HG02763 (cell line): ENCODE results near the gene RAB27B.

Source experiments
- ATAC-seq: cut with Tn5 transposase; IDR thresholded peaks from one replicate; pipeline ENCODE4 v1.9.1; 2021; ENCODE audit warnings: mild to moderate bottlenecking, moderate library complexity; ENCODE audit not compliant: unreplicated experiment

RAB27B gene

DNA sequence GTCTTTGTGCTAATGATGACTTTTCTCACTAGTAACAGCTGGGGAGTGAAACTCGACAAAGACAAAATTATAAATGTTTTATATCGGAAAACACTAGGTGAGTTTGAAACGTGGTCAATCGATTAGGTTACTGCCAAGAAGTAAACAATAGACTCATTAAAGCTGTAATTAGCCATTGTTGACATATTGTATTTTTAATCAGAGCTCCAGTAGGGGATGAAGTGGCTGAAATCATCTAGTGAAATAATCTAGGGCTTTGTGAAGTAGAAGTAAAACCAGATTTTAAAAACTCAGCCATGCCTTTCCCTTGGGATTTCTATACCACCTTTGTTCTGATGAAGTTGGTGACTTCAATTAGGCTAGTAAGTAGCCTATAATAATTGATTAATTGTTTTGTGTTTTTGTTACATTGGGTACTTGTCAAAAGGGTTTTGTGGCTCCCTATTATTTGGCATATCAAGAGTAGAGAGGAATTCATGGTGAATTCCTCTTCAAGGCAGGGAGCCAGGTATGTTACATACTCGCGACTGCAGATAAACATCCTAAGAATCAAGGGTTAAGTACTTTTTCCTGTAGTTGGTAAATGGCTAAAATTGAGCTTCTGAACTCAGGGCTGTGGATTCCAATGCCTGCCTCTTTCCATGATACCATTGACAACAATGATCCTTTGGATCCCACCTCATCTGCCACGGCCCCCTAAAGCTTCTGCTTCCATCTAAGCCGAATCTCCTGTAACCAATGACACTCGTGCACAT lies 31.6 kb downstream of the RAB27B start:
- ATAC-seq = no peak

DNA sequence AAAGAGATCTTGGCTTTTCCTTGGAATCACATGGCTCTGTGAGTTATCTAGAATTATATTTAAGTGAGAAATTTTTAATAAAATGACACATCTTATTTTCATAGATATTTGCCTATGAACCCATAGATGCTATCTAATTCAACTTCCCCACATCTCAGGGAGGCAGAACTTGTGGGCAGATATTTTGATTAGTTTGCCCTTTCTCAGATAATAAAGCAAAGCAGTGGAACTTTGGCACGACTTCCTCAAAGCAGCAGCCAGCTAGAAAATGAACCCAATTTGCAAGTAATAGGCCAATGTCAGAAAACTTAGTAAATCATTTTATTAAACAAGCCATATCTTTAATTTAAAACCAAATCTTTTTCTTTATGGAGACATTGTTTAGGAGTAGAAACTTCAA lies 32.7 kb downstream of the RAB27B start:
- ATAC-seq = no peak

DNA sequence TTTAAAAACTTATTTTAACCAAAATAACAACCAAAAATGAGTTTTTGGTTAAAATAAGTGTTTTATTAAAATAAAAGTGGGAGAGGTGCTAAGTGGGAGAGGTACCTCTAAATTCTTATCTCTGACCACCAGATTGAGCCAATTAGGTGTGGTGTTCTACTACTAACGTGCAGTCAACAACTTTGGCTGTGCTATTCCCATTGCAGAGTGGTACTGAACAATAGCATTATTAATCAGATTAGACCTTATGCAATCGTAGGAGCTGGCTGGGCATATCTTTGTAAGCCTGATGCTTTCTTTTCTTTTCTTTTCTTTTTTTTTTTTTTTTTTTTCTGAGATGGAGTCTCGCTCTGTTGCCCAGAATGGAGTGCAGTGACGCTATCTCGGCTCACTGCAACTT lies 38.9 kb downstream of the RAB27B start:
- no peak for ATAC-seq

DNA sequence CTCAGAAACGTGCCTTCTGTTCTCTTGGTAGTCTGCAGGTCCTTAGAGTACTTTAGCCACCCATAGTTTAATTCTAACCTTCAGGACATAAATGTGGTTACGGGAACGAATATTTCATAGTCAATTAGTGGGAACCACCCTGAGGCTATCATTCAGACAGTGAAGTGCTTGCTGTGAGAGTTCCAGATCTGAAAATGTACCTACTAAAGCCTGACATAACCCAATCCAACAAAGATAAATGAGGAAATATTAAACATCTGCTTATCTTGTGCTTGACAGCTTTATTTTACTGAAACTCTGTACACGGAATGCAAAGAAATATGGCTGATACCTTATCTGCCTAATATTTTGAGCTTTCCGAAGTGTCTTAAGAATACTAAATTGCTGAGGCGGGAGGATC lies 43.0 kb downstream of the RAB27B start:
- no peak for ATAC-seq

DNA sequence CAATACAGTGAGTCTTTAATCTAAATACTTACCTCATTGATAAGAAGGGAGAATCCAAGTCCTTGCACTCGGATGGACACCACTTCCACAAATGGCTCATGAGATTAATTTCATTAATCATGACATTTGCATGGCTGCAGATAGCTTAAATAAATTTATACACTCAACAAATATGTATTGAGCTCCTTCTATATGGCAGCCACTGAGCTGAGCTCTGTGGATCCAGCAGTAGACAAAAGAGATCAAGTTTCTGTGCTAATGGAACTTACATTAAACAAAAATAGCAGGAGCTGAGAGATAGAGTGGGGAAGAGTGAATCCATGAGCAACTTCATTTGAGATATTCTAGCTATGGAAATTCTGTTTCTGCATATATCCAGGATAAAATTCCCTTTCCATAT lies 44.4 kb downstream of the RAB27B start:
- no peak for ATAC-seq

DNA sequence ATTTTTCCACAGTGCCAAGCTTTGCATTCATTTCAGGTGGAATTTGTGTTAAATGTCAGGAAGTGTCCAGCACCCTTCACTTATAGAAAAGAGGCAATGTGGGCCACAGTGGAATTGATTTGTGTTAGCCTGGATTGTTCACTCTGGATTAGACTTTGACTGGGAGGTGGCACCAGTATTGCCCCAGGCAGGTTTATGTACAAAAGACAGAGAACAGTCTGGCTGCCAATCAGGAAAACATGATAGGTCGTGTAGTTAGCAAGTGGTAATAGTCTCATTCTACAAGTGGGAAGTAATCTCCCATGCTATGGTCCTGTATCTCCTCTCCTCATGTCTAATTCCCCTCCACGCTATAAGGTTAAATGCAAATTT lies 45.6 kb downstream of the RAB27B start:
- ATAC-seq = no peak

DNA sequence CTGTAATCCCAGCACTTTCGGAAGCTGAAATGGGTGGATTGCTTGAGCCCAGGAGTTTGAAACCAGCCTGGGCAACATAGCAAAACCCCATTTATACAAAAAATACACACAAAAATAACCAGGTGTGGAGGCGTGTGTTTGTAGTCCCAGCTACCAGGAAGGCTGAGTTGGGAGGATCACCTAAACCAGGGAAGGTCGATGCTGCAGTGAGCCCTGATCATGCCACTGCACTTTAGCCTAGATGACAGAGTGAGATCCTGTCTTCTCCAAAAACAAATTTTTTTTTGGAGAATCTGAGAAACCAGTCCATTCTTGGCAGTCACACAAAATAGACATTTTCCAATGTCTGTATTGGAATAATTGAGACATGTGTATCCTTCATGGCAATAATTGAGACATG lies 46.8 kb downstream of the RAB27B start:
- ATAC-seq = no peak

DNA sequence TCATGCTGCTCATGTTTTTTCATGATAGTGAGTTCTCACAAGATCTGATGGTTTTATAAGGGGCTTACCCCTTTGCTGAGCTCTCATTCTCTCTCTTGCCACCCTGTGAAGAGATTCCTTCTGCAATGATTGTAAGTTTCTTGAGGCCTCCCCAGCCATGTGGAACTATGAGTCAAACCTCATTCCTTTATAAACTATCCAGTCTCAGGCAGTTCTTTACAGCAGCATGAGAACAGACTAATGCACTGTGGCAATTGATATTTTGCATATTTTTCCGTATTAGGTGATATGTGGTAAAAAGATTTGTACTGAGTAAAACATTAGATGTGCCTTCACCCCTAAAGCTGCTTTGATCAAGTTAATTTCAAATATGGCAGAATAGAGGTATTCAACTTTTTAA lies 48.8 kb downstream of the RAB27B start:
- ATAC-seq = no peak

DNA sequence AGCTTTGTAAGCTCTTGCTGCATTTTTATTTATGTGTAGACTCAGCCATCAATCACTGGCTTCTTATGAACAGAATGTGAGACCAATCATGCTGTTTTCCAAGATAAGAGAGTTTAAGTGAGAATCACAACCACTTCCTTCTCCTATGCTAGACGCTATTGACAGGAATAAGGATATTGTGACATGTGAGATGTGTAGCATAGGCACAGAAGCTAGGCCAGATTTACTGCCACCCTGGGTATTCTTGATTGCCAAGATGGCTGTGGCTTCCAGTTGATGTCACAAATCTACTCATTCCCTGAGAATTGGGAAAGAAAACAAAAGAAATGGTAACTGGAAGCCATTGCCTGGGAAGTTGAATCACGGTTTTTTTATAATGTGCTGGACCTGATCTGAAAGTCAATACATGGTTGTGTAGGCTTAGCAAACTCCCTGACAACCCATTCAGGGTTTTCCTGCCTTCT lies 49.9 kb downstream of the RAB27B start:
- no peak for ATAC-seq

DNA sequence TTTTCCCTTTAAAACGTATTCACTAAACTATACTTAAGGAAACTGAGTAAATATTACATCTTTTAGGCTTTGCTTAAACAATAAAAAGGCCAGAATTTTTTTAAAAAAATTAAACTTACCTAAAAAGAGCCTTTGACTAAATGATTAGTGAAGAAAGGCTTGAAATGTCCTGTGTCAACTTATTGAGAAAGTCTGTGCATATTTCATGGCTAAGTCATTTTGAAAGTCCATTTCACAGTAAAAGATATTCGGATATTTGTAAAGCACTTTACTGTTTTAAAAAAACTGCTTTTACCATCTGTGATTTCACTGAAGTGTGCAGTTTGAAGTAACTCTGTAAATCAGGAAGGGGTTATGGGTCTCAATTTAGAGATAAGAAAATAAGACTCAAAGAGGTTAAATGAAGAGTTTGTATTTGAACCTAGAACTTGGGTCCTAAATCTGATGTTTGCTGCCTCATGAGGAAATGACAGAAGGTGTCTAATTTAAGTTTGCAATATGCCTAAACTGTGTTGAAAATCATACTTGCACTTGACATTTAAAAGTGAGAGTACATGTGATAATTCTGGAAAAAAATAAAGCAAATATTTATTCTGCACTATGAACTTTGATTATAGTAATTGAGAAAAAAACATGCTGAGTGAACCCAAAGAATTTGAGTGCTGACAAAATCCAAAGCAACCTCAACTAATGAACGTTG lies 50.5 kb downstream of the RAB27B start:
- no peak for ATAC-seq

DNA sequence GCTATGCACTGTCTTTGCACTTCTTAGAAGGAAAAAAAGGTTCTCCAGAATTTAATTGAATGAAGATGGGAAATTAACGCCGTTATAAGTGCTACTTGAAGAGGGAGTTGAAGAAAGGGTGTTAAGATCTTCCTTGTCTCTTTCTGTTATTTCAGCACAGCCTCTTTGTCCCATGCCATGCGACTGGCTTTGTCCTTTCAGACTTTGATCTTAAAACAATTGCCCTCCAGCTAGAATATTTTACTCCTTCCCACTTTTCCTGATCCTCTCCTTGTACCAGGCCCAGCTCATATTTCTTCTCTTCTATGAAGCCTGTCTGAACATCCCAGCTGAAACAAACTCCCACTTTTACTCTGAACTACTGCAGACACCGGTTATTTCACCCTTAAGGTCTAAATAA lies 51.4 kb downstream of the RAB27B start:
- no peak for ATAC-seq

DNA sequence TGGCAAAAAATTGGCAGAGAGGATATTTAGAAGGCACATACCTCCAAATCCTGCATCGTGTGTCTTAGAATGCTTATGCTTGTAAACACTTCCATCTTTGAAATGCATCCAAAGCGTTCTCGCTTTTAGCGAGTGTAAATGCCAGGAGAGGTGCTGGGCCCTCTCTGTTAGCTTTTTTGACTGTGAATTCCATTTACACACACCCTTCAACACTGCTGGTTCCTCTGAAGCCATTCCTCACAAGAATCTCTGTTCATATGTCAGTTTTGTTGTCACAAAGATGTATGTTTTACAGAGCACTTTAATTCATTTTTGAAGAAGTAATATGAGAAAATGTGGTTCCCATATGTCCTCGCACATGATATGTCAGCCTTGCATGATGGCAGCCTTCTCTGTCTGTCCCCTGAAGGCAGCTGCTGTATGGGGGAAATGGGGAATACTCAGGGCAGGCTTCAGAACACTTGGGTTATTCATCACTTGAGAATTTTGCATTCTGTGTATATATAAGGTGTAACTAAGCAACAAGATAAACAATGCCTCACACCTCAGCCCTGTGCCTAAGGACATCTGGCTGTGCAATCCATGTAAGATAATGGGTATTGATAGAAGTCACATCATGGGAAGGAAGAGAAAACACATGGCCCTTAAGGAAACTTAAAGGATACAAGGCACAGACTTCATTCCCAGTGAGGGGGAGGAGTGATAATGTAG lies 52.3 kb downstream of the RAB27B start:
- no peak for ATAC-seq

DNA sequence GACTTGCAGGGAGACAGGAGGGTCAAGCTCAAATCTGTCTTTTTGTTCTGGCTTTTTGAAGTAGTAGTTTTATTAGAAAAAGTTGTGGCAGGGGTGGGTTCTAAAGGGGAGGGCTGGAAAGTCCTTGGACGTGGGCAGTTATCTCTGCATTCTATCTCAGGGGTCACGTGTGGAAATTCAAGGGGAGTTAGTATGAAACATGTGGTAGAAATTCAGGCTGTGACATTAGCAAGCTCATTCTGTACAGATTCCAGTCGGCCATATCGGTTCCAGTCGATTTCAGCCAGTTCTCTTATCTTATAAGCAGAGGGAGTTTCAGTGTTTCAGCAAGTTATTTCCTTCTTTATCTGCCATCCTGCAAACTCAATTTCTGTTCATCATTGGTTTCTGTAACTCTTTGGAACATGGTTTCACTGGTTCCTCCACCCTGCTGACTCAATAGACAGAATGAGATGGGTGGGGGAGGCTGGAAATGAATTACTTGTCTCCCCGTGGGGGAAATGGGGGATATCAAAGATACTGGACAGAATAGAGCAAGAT lies 53.0 kb downstream of the RAB27B start:
- ATAC-seq = no peak

DNA sequence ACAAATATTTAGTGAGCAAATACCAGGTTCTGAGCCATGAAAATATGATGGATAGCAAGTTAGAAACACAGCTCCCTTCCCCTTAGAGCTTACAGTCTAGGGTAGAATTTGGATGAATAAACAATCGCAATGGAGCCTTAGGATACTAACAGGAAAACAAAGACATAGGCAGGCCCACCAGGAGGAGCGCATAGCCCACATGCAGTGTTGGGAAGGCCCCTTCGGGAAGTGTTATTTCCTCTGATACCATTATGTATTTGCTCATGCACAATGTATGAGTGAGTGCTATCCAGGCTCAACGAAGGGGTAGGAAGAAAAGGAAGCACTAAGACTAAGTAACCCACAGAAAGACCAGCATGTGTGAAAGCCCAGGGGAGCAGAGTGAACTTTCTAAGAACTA lies 54.0 kb downstream of the RAB27B start:
- no peak for ATAC-seq

DNA sequence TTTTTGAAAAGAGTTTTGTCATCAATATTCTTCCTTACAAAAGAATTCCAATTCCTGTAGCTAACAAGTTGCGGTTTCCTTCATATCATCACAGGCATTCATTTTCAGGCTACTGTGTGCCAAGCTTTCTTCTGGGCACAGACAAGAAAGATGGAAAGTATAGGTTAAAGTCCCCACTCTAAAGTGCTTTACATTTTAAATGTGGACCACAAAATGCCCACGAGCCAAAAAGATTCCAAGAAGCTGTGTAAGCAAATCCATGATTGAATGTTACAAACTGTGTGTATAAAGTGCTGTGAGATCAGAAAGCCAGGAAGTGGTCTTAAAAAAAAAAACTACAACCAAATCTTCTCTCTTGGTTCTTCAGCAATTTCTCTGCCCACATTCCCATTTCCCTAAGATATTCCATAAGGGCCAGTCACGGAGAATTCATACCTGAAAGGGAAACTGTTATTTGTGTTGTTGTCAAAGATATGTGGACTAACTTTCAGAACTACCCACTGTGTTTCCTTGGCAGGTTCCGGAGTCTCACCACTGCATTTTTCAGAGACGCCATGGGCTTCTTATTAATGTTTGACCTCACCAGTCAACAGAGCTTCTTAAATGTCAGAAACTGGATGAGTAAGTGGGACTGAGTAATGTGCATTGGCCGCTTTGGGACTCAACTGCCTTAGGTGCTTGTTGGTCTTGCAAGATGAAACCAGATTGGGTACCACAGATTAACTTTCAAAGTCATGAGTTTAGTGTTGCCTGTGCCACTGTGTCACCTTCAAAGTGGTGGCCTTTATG lies 55.7 kb downstream of the RAB27B start:
- ATAC-seq = no peak

DNA sequence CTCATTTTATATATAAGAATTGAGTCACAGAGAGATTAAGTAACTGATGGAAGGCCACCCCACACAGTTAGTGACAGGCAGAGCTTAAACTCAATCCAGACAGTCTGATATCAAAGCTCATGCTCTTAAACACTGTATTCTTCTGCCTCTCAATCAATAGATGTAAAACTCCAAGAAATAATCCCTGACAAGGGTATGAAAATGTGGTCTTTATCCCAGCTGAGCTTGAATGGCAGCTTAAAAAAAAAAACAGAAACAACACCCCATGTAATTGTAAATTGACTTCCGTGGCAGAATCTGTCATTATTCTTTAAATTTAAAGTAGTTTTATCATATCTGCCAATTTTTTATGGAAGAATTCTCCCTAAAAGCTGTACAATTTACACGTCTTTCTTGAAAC lies 60.1 kb downstream of the RAB27B start:
- no peak for ATAC-seq

DNA sequence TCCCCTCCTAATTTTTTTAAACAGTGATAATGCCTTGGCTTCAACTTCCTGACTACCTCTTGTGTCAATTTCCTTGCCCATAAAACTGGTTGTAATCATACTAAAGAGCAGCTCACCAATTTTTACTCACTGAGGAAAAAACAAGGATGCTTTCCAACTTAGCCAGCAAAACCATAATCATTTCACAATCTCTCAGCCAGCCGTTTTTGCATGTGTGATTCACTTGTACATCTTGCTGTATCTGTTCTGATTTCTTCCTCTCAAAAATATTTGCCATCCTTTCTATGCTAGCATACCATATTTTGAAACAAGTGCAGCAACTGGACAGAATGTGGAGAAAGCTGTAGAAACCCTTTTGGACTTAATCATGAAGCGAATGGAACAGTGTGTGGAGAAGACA lies 60.7 kb downstream of the RAB27B start:
- no peak for ATAC-seq

DNA sequence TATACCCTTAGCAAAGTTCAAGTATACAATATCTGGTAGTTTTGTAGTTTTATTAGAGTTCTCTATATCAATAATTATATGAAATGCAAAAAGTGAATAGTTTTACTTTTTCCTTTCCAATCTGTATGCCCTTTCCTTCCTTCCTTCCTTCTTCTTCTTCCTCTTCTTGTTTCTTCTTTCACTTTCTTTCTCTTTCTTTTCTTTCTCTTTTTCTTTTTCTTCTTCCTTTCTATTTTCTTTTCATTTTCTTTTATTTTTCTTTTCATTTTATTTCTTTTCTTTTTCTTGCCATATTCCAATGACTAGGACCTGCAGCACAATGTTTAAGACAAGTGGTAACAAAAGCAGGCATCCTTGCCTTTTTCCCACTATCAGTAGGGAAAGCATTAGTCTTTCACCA lies 71.2 kb downstream of the RAB27B start:
- ATAC-seq = no peak

DNA sequence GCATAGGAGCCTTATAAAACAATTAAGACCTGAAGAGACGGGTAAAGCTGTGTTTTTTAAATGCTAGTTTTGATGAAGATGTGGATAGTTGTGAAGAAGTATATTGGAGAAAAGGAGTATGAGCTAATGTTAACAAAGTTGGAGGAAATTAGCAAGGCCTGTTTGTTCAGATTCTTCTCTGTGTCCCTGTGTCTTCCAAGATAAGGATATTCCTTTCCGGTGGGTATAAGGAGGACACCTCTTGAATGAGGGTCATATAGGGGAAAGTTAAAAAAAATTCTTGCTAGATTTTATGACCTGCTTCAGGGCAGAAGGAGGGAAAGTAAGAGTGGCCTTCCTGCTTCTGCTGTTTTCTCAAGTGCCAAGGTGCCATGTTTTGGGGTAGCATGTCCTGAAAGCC lies 72.0 kb downstream of the RAB27B start:
- ATAC-seq = no peak

DNA sequence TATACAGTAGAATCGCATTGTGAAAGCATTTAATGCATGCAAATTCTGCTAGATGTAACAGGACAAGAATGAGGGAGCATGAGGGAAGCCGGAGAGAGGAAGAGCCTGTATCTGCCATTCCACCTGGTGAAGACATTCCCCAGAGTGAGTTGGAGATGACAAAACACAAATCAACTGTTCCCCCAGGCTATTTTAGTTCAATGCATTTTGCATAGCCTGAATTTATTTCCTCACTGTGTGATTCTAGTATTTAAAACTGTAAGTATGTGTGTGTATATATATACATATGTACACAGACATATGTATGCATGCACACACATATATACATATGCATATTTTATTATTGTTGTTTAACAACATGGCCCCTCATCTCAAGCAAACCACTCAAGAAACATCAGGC lies 76.3 kb downstream of the RAB27B start:
- ATAC-seq = no peak

DNA sequence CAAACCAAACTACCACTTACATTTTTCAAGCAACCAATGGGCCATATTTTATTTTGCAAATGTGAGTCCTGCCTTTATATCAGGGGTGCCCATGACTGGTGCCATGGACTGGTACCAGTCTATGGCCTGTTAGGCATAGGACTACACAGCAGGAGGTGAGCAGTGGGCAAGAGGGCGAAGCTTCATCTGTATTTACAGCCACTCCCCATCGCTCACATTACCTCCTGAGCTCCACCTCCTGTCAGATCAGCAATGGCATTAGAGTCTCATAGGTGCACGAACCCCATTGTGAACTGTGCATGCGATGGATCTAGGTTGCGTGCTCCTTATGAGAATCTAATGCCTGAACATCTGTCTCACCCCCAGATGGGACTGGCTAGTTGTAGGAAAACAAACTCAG lies 77.4 kb downstream of the RAB27B start:
- no peak for ATAC-seq
